HuH-7.5 (cell line): ENCODE measurements around the gene TFDP2.
"Not testable (repeated sequence)": the region's sequence is repeated elsewhere in the genome, so short reads cannot be mapped to it uniquely, and the experiment has no call there.

Experiments used
- DNase-seq: peaks from one replicate; pipeline ENCODE4 v3.0.0; 2011; ENCODE audit warnings: low spot score

The TFDP2 gene

GRCh38 chr3:141925677-141926076, 223.7 kb downstream of the TFDP2 start:
- not testable (repeated sequence) for DNase-seq

GRCh38 chr3:141921316-141921715, 228.0 kb downstream of the TFDP2 start:
- no peak for DNase-seq

GRCh38 chr3:141920701-141921100, 228.6 kb downstream of the TFDP2 start:
- no peak for DNase-seq

- no peak for DNase-seq
Observed at GRCh38 chr3:141915766-141916165, 233.6 kb downstream of the TFDP2 start.

- DNase-seq = no peak
Observed at GRCh38 chr3:141915016-141915415, 234.3 kb downstream of the TFDP2 start.

GRCh38 chr3:141914311-141914710, 235.0 kb downstream of the TFDP2 start:
- DNase-seq = no peak

- DNase-seq = peak; percentile 42
Observed at GRCh38 chr3:141913150-141913811, 236.1 kb downstream of the TFDP2 start.

- not testable (repeated sequence) for DNase-seq
Observed at GRCh38 chr3:141909986-141910385, 239.4 kb downstream of the TFDP2 start.

GRCh38 chr3:141909408-141909807, 239.9 kb downstream of the TFDP2 start:
- no peak for DNase-seq

- DNase-seq = no peak
Observed at GRCh38 chr3:141905129-141905528, 244.2 kb downstream of the TFDP2 start.

GRCh38 chr3:141904203-141904602, 245.1 kb downstream of the TFDP2 start:
- DNase-seq = no peak

- no peak for DNase-seq
Observed at GRCh38 chr3:141901914-141902313, 247.4 kb downstream of the TFDP2 start.

GRCh38 chr3:141900343-141900742, 249.0 kb downstream of the TFDP2 start:
- DNase-seq = no peak

- no peak for DNase-seq
Observed at GRCh38 chr3:141898908-141899307, 250.4 kb downstream of the TFDP2 start.

GRCh38 chr3:141895731-141896130, 253.6 kb downstream of the TFDP2 start:
- no peak for DNase-seq

- no peak for DNase-seq
Observed at GRCh38 chr3:141894524-141895176, 254.7 kb downstream of the TFDP2 start.
